Mucosa of rectum (tissue), 2 donors: ENCODE results near the gene C1orf198.

Experiments
- H3K27ac ChIP-seq, 2 donors: one replicate each; pipeline ENCODE4 v1.7.0; 2013; ENCODE audit warnings: inconsistent platforms in 2 of 2, low read depth in 2 of 2, low read length in 2 of 2
- H3K27me3 ChIP-seq, 2 donors: one replicate each; pipeline ENCODE4 v1.7.0; 2013; ENCODE audit warnings: low read length in 2 of 2; ENCODE audit not compliant: control insufficient read depth in 2 of 2, insufficient read depth in 2 of 2
- H3K36me3 ChIP-seq, 2 donors: one replicate each; pipeline ENCODE4 v1.7.0; 2013; ENCODE audit warnings: low read length in 2 of 2; ENCODE audit not compliant: control insufficient read depth in 2 of 2, insufficient read depth in 2 of 2
- H3K4me1 ChIP-seq, 2 donors: one replicate each; pipeline ENCODE4 v1.7.0; 2013; ENCODE audit warnings: low read length in 2 of 2, mild to moderate bottlenecking in 1 of 2; ENCODE audit not compliant: control insufficient read depth in 2 of 2, insufficient read depth in 2 of 2
- H3K4me3 ChIP-seq, 2 donors: one replicate each; pipeline ENCODE4 v1.7.0; 2013; ENCODE audit warnings: low read length in 2 of 2
- H3K9ac ChIP-seq, 2 donors: one replicate each; pipeline ENCODE4 v1.7.0; 2013; ENCODE audit warnings: low read length in 2 of 2, low read depth in 1 of 2, mild to moderate bottlenecking in 1 of 2
- H3K9me3 ChIP-seq, 2 donors: one replicate each; pipeline ENCODE4 v1.7.0; 2013; ENCODE audit warnings: low read length in 2 of 2; ENCODE audit not compliant: control insufficient read depth in 2 of 2
- donor health status: healthy.
- donor health status: Normal muscosa, but diverticular disease.

The C1orf198 gene

GRCh38 chr1:230906226-230906625 is 37.9 kb upstream of the C1orf198 start:
- H3K27ac ChIP-seq, result no peak overlapping the region
- no peaks in the 10 kb centered on the region for H3K9me3 ChIP-seq
- peaks cover 47 to 51% of the 10 kb centered on the region in 2 donors for H3K36me3 ChIP-seq
- no peaks in the 10 kb centered on the region for H3K27me3 ChIP-seq
- H3K4me1 ChIP-seq, result no peaks in the 10 kb centered on the region
- H3K9ac ChIP-seq, result no peak overlapping the region
- H3K4me3 ChIP-seq, result no peak overlapping the region

- Histone ChIP-seq H3K4me1 (no peaks in the 10 kb centered on the region), H3K27me3 (no peaks in the 10 kb centered on the region), H3K27ac (no peak overlapping the region), H3K36me3 (peaks cover 46 to 49% of the 10 kb centered on the region in 2 donors), H3K9ac (no peak overlapping the region), H3K4me3 (no peak overlapping the region), H3K9me3 (no peaks in the 10 kb centered on the region)
Measured at GRCh38 chr1:230905733-230906132, 37.4 kb upstream of the C1orf198 start.

- Histone ChIP-seq H3K4me3 (no peak overlapping the region), H3K4me1 (no peaks in the 10 kb centered on the region), H3K27me3 (no peaks in the 10 kb centered on the region), H3K27ac (no peak overlapping the region), H3K36me3 (peaks cover 19 to 21% of the 10 kb centered on the region in 2 donors), H3K9me3 (no peaks in the 10 kb centered on the region), H3K9ac (no peak overlapping the region)
Measured at GRCh38 chr1:230902349-230902923, 34.1 kb upstream of the C1orf198 start.

GRCh38 chr1:230901671-230902070 is 33.4 kb upstream of the C1orf198 start:
- no peak overlapping the region for H3K27ac ChIP-seq
- no peak overlapping the region for H3K9ac ChIP-seq

GRCh38 chr1:230900984-230901383 is 32.7 kb upstream of the C1orf198 start:
- H3K27ac ChIP-seq, result no peak overlapping the region

More at GRCh38 chr1:230901671-230902070, 33.4 kb upstream of the C1orf198 start:
- H3K27me3 ChIP-seq, result no peaks in the 10 kb centered on the region
- H3K4me1 ChIP-seq, result no peaks in the 10 kb centered on the region
- H3K36me3 ChIP-seq, result peaks cover 13 to 16% of the 10 kb centered on the region in 2 donors
- no peak overlapping the region for H3K4me3 ChIP-seq
- no peaks in the 10 kb centered on the region for H3K9me3 ChIP-seq

GRCh38 chr1:230899841-230900251 is 31.5 kb upstream of the C1orf198 start:
- H3K9me3 ChIP-seq, result no peaks in the 10 kb centered on the region
- no peaks in the 10 kb centered on the region for H3K27me3 ChIP-seq
- H3K4me1 ChIP-seq, result no peaks in the 10 kb centered on the region
- H3K36me3 ChIP-seq, result peaks cover 4 to 9% of the 10 kb centered on the region in 2 donors
- H3K9ac ChIP-seq, result no peak overlapping the region
- no peak overlapping the region for H3K27ac ChIP-seq
- H3K4me3 ChIP-seq, result no peak overlapping the region

More at GRCh38 chr1:230900984-230901383, 32.7 kb upstream of the C1orf198 start:
- peaks cover 12 to 13% of the 10 kb centered on the region in 2 donors for H3K36me3 ChIP-seq
- no peak overlapping the region for H3K4me3 ChIP-seq
- no peaks in the 10 kb centered on the region for H3K9me3 ChIP-seq
- H3K9ac ChIP-seq, result no peak overlapping the region
- no peaks in the 10 kb centered on the region for H3K27me3 ChIP-seq
- no peaks in the 10 kb centered on the region for H3K4me1 ChIP-seq

- Histone ChIP-seq H3K27me3 (no peaks in the 10 kb centered on the region), H3K36me3 (peaks cover 4 to 7% of the 10 kb centered on the region in 2 donors), H3K9ac (no peak overlapping the region), H3K9me3 (no peaks in the 10 kb centered on the region), H3K27ac (no peak overlapping the region), H3K4me3 (no peak overlapping the region), H3K4me1 (no peaks in the 10 kb centered on the region)
Measured at GRCh38 chr1:230898748-230899147, 30.4 kb upstream of the C1orf198 start.

GRCh38 chr1:230898144-230898543 is 29.8 kb upstream of the C1orf198 start:
- H3K4me3 ChIP-seq, result no peak overlapping the region
- no peaks in the 10 kb centered on the region for H3K27me3 ChIP-seq
- H3K9ac ChIP-seq, result no peak overlapping the region
- H3K9me3 ChIP-seq, result no peaks in the 10 kb centered on the region
- H3K4me1 ChIP-seq, result no peaks in the 10 kb centered on the region
- no peak overlapping the region for H3K27ac ChIP-seq
- H3K36me3 ChIP-seq, result peaks cover 0 to 4% of the 10 kb centered on the region in 2 donors

GRCh38 chr1:230896779-230897178 is 28.5 kb upstream of the C1orf198 start:
- no peak overlapping the region for H3K27ac ChIP-seq
- H3K9ac ChIP-seq, result no peak overlapping the region

GRCh38 chr1:230895452-230895851 is 27.1 kb upstream of the C1orf198 start:
- no peaks in the 10 kb centered on the region for H3K9me3 ChIP-seq
- no peak overlapping the region for H3K9ac ChIP-seq
- no peak overlapping the region for H3K4me3 ChIP-seq
- no peaks in the 10 kb centered on the region for H3K27me3 ChIP-seq
- no peaks in the 10 kb centered on the region for H3K4me1 ChIP-seq
- no peaks in the 10 kb centered on the region for H3K36me3 ChIP-seq
- H3K27ac ChIP-seq, result no peak overlapping the region

More at GRCh38 chr1:230896779-230897178, 28.5 kb upstream of the C1orf198 start:
- Histone ChIP-seq H3K4me3 (no peak overlapping the region), H3K4me1 (no peaks in the 10 kb centered on the region), H3K9me3 (no peaks in the 10 kb centered on the region), H3K27me3 (no peaks in the 10 kb centered on the region), H3K36me3 (no peaks in the 10 kb centered on the region)
